SK-N-SH treated with all-trans-retinoic acid at 6 μM for 48 hours (cell line): ENCODE data around the gene PTDSS2.

ENCODE experiments used
- ATAC-seq: fragments of 200-7000 bp; cut with Tn5 transposase; 3 replicates; pipeline ENCODE4 v1.9.1; 2020; ENCODE audit warnings: mild to moderate bottlenecking, moderate library complexity
- ARNTL ChIP-seq: fragments of 450-650 bp; formaldehyde crosslinking; IDR thresholded peaks from 2 replicates; pipeline ENCODE4 v1.5.0; 2020; ENCODE audit warnings: low read depth, mild to moderate bottlenecking, moderate library complexity, borderline replicate concordance
- BACH2 ChIP-seq: fragments of 250-450 bp; sonication (Bioruptor Pico); IDR thresholded peaks from 2 replicates; pipeline ENCODE4 v1.9.0; 2021; ENCODE audit warnings: mild to moderate bottlenecking, borderline replicate concordance
- CREB5 ChIP-seq: fragments of 250-450 bp; sonication (Bioruptor Pico); IDR thresholded peaks from 2 replicates; pipeline ENCODE4 v1.5.1; 2020; ENCODE audit warnings: low read depth, mild to moderate bottlenecking, moderate library complexity
- CSRNP3 ChIP-seq: fragments of 250-450 bp; sonication (Bioruptor Pico); IDR thresholded peaks from 2 replicates; pipeline ENCODE4 v1.5.1; 2021; ENCODE audit warnings: mild to moderate bottlenecking, moderate library complexity
- GLIS3 ChIP-seq: fragments of 250-450 bp; sonication (Bioruptor Pico); IDR thresholded peaks from 2 replicates; pipeline ENCODE4 v1.5.0; 2020; ENCODE audit warnings: mild to moderate bottlenecking, moderate library complexity
- ISL1 ChIP-seq: fragments of 250-450 bp; sonication (Bioruptor Pico); IDR thresholded peaks from 2 replicates; pipeline ENCODE4 v2.1.2; 2022; ENCODE audit warnings: mild to moderate bottlenecking, moderate library complexity
- OSR1 ChIP-seq: fragments of 250-450 bp; sonication (Bioruptor Pico); IDR thresholded peaks from 2 replicates; pipeline ENCODE4 v1.8.0; 2022; ENCODE audit warnings: moderate library complexity, mild to moderate bottlenecking, inconsistent platforms
- PATZ1 ChIP-seq: fragments of 250-450 bp; sonication (Bioruptor Pico); IDR thresholded peaks from 2 replicates; pipeline ENCODE4 v1.8.0; 2020; ENCODE audit warnings: mild to moderate bottlenecking, moderate library complexity, borderline replicate concordance
- POU6F1 ChIP-seq: fragments of 250-450 bp; sonication (Bioruptor Pico); IDR thresholded peaks from 2 replicates; pipeline ENCODE4 v1.8.0; 2021; ENCODE audit warnings: low read depth, mild to moderate bottlenecking, moderate library complexity, borderline replicate concordance
- PPARA ChIP-seq: fragments of 250-450 bp; sonication (Bioruptor Pico); IDR thresholded peaks from 2 replicates; pipeline ENCODE4 v1.5.0; 2020; ENCODE audit warnings: mild to moderate bottlenecking, borderline replicate concordance
- RARB ChIP-seq: fragments of 250-450 bp; sonication (Bioruptor Pico); IDR thresholded peaks from 2 replicates; pipeline ENCODE4 v1.8.0; 2021; ENCODE audit warnings: mild to moderate bottlenecking, moderate library complexity
- TCF4 ChIP-seq: fragments of 250-450 bp; sonication (Bioruptor Pico); IDR thresholded peaks from 2 replicates; pipeline ENCODE4 v1.8.0; 2021; ENCODE audit warnings: mild to moderate bottlenecking, moderate library complexity, borderline replicate concordance
- TOX ChIP-seq: fragments of 250-450 bp; sonication (Bioruptor Pico); IDR thresholded peaks from 2 replicates; pipeline ENCODE4 v1.8.0; 2021; ENCODE audit warnings: mild to moderate bottlenecking, moderate library complexity, borderline replicate concordance
- TSHZ2 ChIP-seq: fragments of 250-450 bp; sonication (Bioruptor Pico); IDR thresholded peaks from 2 replicates; pipeline ENCODE4 v1.5.0; 2020; ENCODE audit warnings: mild to moderate bottlenecking, moderate library complexity
- ZFP3 ChIP-seq: fragments of 250-450 bp; sonication (Bioruptor Pico); IDR thresholded peaks from 2 replicates; pipeline ENCODE4 v1.5.0; 2020; ENCODE audit warnings: mild to moderate bottlenecking, moderate library complexity
- ZFP30 ChIP-seq: fragments of 450-650 bp; formaldehyde crosslinking; IDR thresholded peaks from 2 replicates; pipeline ENCODE4 v1.5.0; 2022; ENCODE audit warnings: mild to moderate bottlenecking, moderate library complexity
- ZNF70 ChIP-seq: fragments of 450-650 bp; formaldehyde crosslinking; IDR thresholded peaks from 2 replicates; pipeline ENCODE4 v1.5.0; 2020; ENCODE audit warnings: mild to moderate bottlenecking, moderate library complexity
- ZNF8 ChIP-seq: fragments of 450-650 bp; formaldehyde crosslinking; IDR thresholded peaks from 2 replicates; pipeline ENCODE4 v1.5.0; 2020; ENCODE audit warnings: mild to moderate bottlenecking, moderate library complexity

Gene PTDSS2

GRCh38 chr11:489610-490185, 39.6 kb downstream of the PTDSS2 start:
- TF ChIP-seq ZNF8 (CRISPR knock-in tag) = no peak
- no peak for TF ChIP-seq CSRNP3
- TF ChIP-seq TSHZ2 (CRISPR knock-in tag) = no peak
- no peak for TF ChIP-seq TOX
- TF ChIP-seq ARNTL (CRISPR knock-in tag) = no peak
- no peak for TF ChIP-seq POU6F1 (CRISPR knock-in tag)
- TF ChIP-seq OSR1 (CRISPR knock-in tag) = no peak
- no peak for TF ChIP-seq ISL1
- no peak for TF ChIP-seq CREB5 (CRISPR knock-in tag)
- TF ChIP-seq PATZ1 (CRISPR knock-in tag) = no peak
- TF ChIP-seq PPARA (CRISPR knock-in tag) = no peak
- no peak for TF ChIP-seq TCF4 (CRISPR knock-in tag)
- no peak for TF ChIP-seq ZNF70 (CRISPR knock-in tag)
- no peak for TF ChIP-seq GLIS3
- TF ChIP-seq BACH2 = no peak

GRCh38 chr11:490186-490929, 40.3 kb downstream of the PTDSS2 start:
- no peak for ATAC-seq
- no peak for TF ChIP-seq ZNF70 (CRISPR knock-in tag)
- TF ChIP-seq TCF4 (CRISPR knock-in tag) = no peak
- no peak for TF ChIP-seq PATZ1 (CRISPR knock-in tag)
- TF ChIP-seq ZFP3 (CRISPR knock-in tag) = no peak
- TF ChIP-seq ZFP30 = no peak
- no peak for TF ChIP-seq GLIS3
- no peak for TF ChIP-seq RARB (CRISPR knock-in tag)
- no peak for TF ChIP-seq OSR1 (CRISPR knock-in tag)
- TF ChIP-seq, all 23 proteins: peak for 0

More at GRCh38 chr11:489610-490185, 39.6 kb downstream of the PTDSS2 start:
- ATAC-seq = no peak
